DOHH2 (cell line): Measurements from ENCODE around the gene GAREM1.

ENCODE experiments used
- EZH2phosphoT487 ChIP-seq: fragments of 200-600 bp; sonication (generic); IDR thresholded peaks from 2 replicates; pipeline ENCODE4 v1.6.1; 2017; ENCODE audit warnings: borderline replicate concordance, mild to moderate bottlenecking, antibody characterized with exemption, low read length, moderate library complexity, mixed read lengths
- TF ChIP-seq, protein P1 (sequence below): fragments of 200-600 bp; sonication (generic); IDR thresholded peaks from one replicate; pipeline ENCODE4 v1.5.1; 2014; ENCODE audit warnings: antibody characterized with exemption, mild to moderate bottlenecking, low read depth, low read length; ENCODE audit not compliant: poor library complexity, severe bottlenecking

DNA sequence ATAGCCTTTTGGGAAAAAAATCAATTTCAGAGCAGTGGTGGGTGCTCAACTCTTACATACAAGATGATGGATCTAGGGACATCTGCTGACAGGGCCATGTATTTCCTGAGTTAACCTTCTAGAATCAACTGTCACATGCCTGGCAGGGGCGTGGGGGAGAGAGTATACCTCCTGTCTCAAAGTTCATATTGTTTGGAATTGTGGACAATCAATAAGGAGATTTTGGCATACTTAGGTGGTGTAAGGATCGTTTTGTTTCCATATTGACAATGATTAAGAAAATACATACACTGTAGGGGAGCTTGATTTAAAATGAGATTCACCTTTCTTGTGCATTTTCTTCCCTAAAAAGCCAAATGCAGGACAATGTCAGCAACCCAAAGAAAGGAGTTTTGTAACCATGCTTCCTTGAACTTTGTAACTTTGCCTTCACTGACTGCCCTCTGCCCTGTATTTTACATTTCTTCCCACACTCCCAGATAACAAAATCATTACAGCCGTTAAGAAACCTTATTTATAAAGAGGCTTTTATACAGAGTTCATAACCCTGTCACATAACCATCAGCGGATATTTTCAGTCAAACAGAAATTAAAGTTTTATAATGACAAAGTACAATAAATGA, 192.4 kb downstream of the GAREM1 start:
- TF ChIP-seq, protein P1, sequence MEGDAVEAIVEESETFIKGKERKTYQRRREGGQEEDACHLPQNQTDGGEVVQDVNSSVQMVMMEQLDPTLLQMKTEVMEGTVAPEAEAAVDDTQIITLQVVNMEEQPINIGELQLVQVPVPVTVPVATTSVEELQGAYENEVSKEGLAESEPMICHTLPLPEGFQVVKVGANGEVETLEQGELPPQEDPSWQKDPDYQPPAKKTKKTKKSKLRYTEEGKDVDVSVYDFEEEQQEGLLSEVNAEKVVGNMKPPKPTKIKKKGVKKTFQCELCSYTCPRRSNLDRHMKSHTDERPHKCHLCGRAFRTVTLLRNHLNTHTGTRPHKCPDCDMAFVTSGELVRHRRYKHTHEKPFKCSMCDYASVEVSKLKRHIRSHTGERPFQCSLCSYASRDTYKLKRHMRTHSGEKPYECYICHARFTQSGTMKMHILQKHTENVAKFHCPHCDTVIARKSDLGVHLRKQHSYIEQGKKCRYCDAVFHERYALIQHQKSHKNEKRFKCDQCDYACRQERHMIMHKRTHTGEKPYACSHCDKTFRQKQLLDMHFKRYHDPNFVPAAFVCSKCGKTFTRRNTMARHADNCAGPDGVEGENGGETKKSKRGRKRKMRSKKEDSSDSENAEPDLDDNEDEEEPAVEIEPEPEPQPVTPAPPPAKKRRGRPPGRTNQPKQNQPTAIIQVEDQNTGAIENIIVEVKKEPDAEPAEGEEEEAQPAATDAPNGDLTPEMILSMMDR = no peak
- TF ChIP-seq EZH2phosphoT487 = no peak
